AG10803 (cell line): Measurements from ENCODE around the gene LUZP2.
A peak's percentile ranks its signal among the peaks of the same experiment; 100 is the strongest.

ENCODE experiments used
- DNase-seq: peaks from one replicate; pipeline ENCODE4 v3.0.0; 2010; ENCODE audit warnings: low read depth
- H3K4me3 ChIP-seq: 2 replicates; pipeline ENCODE4 v1.5.1; 2011; ENCODE audit warnings: mild to moderate bottlenecking, low read length, control low read depth
- TF ChIP-seq, protein P1 (sequence below): conservative IDR thresholded peaks from 2 replicates; pipeline ENCODE4 v1.5.1; 2011; ENCODE audit warnings: mild to moderate bottlenecking, low read length, control low read depth, inconsistent platforms

LUZP2 gene

DNA sequence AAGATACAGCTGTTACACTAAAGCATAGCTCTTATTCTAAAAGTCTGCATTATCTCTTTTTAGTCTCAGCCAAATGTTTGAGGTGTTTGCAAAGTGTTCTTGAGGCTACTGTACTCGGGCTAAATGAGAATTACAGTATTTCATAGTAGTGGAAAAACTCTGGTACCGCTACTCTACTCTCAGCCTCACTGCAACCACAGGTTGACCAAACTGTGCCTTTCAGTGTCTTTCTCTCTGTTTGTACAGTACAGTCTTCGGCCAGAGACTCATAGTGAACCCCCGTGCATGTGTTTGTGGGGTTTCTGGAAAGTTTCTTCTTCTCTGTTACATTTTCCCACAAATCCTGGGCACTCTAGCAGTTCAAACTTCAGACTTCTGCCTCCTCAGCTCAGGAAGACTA, 7.4 kb upstream of the LUZP2 start:
- DNase-seq: no peak
- TF ChIP-seq, protein P1, sequence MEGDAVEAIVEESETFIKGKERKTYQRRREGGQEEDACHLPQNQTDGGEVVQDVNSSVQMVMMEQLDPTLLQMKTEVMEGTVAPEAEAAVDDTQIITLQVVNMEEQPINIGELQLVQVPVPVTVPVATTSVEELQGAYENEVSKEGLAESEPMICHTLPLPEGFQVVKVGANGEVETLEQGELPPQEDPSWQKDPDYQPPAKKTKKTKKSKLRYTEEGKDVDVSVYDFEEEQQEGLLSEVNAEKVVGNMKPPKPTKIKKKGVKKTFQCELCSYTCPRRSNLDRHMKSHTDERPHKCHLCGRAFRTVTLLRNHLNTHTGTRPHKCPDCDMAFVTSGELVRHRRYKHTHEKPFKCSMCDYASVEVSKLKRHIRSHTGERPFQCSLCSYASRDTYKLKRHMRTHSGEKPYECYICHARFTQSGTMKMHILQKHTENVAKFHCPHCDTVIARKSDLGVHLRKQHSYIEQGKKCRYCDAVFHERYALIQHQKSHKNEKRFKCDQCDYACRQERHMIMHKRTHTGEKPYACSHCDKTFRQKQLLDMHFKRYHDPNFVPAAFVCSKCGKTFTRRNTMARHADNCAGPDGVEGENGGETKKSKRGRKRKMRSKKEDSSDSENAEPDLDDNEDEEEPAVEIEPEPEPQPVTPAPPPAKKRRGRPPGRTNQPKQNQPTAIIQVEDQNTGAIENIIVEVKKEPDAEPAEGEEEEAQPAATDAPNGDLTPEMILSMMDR: no peak

DNA sequence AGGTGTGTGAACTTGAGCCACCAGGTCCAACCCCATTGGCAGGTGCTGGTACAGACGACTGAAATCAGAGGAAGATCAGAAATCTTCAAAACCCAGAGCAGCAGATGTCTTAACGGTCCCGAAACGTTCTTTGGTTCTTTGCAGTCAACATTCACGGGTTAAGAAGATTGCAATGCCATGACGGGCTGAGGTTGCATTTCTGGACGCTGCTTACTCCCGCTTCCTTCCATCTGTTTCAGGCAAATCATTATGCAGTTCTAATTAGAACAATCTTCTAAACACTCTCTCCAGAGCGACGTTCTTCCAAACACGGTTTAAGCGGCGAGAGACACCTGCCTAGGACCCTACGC, 492 bp upstream of the LUZP2 start:
- peak overlapping the region; percentile 43 for H3K4me3 ChIP-seq
- DNase-seq: no peak
- TF ChIP-seq, protein P1: no peak

More for the DNA sequence above, 7.4 kb upstream of the LUZP2 start:
- H3K4me3 ChIP-seq: no peak overlapping the region

GRCh38 chr11:24497831-24498230, 978 bp downstream of the LUZP2 start:
- no peak for DNase-seq
- TF ChIP-seq, protein P1: no peak
- no peak overlapping the region for H3K4me3 ChIP-seq

DNA sequence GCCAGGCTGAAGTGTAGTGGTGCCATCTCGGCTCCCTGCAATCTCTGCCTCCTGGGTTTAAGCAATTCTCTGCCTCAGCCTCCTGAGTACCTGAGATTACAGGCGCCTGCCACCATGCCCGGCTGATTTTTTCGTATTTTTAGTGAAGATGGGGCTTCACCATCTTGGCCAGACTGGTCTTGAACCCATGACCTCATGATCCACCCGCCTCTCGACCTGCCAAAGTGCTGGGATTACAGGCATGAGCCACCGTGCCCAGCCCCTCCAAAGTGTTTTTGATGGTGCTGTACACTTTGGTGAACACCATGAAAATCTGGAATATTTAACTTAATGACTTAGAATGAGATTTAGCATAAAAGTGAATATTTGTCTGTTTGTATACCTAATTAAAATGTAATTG, 5.6 kb downstream of the LUZP2 start:
- H3K4me3 ChIP-seq: no peak overlapping the region
- DNase-seq: no peak
- TF ChIP-seq, protein P1: no peak

GRCh38 chr11:24509114-24509513, 12.3 kb downstream of the LUZP2 start:
- DNase-seq: no peak
- no peak overlapping the region for H3K4me3 ChIP-seq
- TF ChIP-seq, protein P1: no peak

DNA sequence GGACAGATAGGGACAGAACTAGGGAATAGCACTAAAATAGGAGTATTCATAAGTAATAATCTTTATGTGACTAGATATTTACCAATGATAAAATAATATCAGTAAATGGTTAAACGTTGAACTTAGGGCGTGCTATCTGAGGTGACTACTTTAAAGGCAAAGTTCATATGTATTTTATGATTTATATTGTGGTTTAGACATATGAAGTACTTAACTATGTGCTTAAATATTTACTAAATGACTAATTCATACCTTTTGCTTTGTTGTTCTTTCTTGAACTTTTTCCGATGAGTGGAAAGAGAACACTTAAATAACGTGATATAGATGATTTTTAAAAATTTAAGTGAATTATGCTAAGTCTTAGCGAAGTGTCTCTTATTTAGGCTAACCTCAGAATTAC, 14.7 kb downstream of the LUZP2 start:
- DNase-seq: no peak
- TF ChIP-seq, protein P1: no peak
- no peak overlapping the region for H3K4me3 ChIP-seq

- no peak for DNase-seq
- no peak overlapping the region for H3K4me3 ChIP-seq
- TF ChIP-seq, protein P1: no peak
Measured at GRCh38 chr11:24513479-24514218, 16.8 kb downstream of the LUZP2 start.
